SK-N-SH (cell line): Measurements from ENCODE around the gene CUX1.

Experiments
- CHD2 ChIP-seq: fragments of 150-350 bp; IDR thresholded peaks from 2 replicates; pipeline ENCODE4 v1.6.1; 2018; ENCODE audit warnings: low read length; ENCODE audit not compliant: partially characterized antibody
- ELF1 ChIP-seq: IDR thresholded peaks from 2 replicates; pipeline ENCODE4 v1.4.0; 2012
- MAX ChIP-seq: IDR thresholded peaks from 2 replicates; pipeline ENCODE4 v1.4.0; 2012; ENCODE audit warnings: low read depth
- POLR2AphosphoS5 ChIP-seq: IDR thresholded peaks from 2 replicates; pipeline ENCODE4 v1.6.1; 2012; ENCODE audit warnings: low read depth, low read length
- RAD21 ChIP-seq: IDR thresholded peaks from 2 replicates; pipeline ENCODE4 v1.6.1; 2012; ENCODE audit warnings: mild to moderate bottlenecking, low read length
- REST ChIP-seq: IDR thresholded peaks from 2 replicates; pipeline ENCODE4 v1.6.1; 2012; ENCODE audit warnings: mild to moderate bottlenecking, low read depth, low read length, moderate library complexity
- TAF1 ChIP-seq: IDR thresholded peaks from 2 replicates; pipeline ENCODE4 v1.6.1; 2012; ENCODE audit warnings: low read depth, mild to moderate bottlenecking, low read length, moderate library complexity, borderline replicate concordance
- YY1 ChIP-seq: IDR thresholded peaks from 2 replicates; pipeline ENCODE4 v1.4.0; 2012; ENCODE audit warnings: low read depth, mild to moderate bottlenecking
- ZBTB33 ChIP-seq: IDR thresholded peaks from 2 replicates; pipeline ENCODE4 v1.4.0; 2012; ENCODE audit warnings: low read depth, borderline replicate concordance
- TF ChIP-seq, protein P1 (sequence below): fragments of 200-600 bp; sonication (generic); IDR thresholded peaks from 2 replicates; pipeline ENCODE4 v1.6.1; 2017; ENCODE audit warnings: antibody characterized with exemption, mild to moderate bottlenecking, moderate library complexity

GRCh38 chr7:102180727-102181126 is 363.3 kb downstream of the CUX1 start:
- TF ChIP-seq, protein P1, sequence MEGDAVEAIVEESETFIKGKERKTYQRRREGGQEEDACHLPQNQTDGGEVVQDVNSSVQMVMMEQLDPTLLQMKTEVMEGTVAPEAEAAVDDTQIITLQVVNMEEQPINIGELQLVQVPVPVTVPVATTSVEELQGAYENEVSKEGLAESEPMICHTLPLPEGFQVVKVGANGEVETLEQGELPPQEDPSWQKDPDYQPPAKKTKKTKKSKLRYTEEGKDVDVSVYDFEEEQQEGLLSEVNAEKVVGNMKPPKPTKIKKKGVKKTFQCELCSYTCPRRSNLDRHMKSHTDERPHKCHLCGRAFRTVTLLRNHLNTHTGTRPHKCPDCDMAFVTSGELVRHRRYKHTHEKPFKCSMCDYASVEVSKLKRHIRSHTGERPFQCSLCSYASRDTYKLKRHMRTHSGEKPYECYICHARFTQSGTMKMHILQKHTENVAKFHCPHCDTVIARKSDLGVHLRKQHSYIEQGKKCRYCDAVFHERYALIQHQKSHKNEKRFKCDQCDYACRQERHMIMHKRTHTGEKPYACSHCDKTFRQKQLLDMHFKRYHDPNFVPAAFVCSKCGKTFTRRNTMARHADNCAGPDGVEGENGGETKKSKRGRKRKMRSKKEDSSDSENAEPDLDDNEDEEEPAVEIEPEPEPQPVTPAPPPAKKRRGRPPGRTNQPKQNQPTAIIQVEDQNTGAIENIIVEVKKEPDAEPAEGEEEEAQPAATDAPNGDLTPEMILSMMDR = no peak
- TF ChIP-seq RAD21 (no peak), TAF1 (no peak), REST (no peak), ZBTB33 (no peak), YY1 (no peak), CHD2 (no peak), MAX (no peak), POLR2AphosphoS5 (no peak), ELF1 (no peak)
